Lung (tissue), 12 donors: ENCODE data around the gene CRP. TPM values are rescaled to one million over a fixed set of nuclear protein-coding genes. Genes with fewer than 3 reads are reported as not detected.

Experiments
- ATAC-seq: fragments of 200-7000 bp; cut with Tn5 transposase; one replicate; pipeline ENCODE4 v1.9.1; 2020; ENCODE audit warnings: moderate number of reproducible peaks; ENCODE audit not compliant: insufficient read depth, low FRiP score
- DNase-seq, 3 donors: peaks; one replicate each; pipeline ENCODE4 v3.0.0-alpha.2; 2013 to 2017
- H3K27ac ChIP-seq, 2 donors: one replicate each; pipeline ENCODE4 v1.5.1; 2013; ENCODE audit warnings: mild to moderate bottlenecking in 2 of 2, moderate library complexity in 2 of 2, control low read depth in 1 of 2, inconsistent platforms in 1 of 2, low read depth in 1 of 2, low read length in 1 of 2
- H3K27me3 ChIP-seq, 3 donors: one replicate each; pipeline ENCODE4 v1.5.1; 2013; ENCODE audit warnings: low read length in 2 of 3; ENCODE audit not compliant: control insufficient read depth in 3 of 3, insufficient read depth in 3 of 3
- H3K36me3 ChIP-seq, 4 donors: one replicate each; pipeline ENCODE4 v1.5.1; 2013; ENCODE audit warnings: low read length in 4 of 4, mild to moderate bottlenecking in 1 of 4, moderate library complexity in 1 of 4; ENCODE audit not compliant: control insufficient read depth in 4 of 4, insufficient read depth in 4 of 4
- H3K4me1 ChIP-seq, 5 donors: one replicate each; pipeline ENCODE4 v1.5.1; 2013; ENCODE audit warnings: low read length in 5 of 5, mild to moderate bottlenecking in 2 of 5, moderate library complexity in 1 of 5; ENCODE audit not compliant: control insufficient read depth in 5 of 5, insufficient read depth in 5 of 5
- H3K4me3 ChIP-seq: one replicate; pipeline ENCODE4 v1.5.1; 2013; ENCODE audit warnings: mild to moderate bottlenecking, control low read depth, moderate library complexity
- H3K9ac ChIP-seq, 2 donors: one replicate each; pipeline ENCODE4 v1.5.1; 2013; ENCODE audit warnings: low read length in 2 of 2, control low read depth in 1 of 2; ENCODE audit not compliant: insufficient read depth in 1 of 2
- H3K9me3 ChIP-seq, 4 donors: one replicate each; pipeline ENCODE4 v1.5.1; 2013; ENCODE audit warnings: low read length in 3 of 4, mild to moderate bottlenecking in 1 of 4, moderate library complexity in 1 of 4; ENCODE audit not compliant: control insufficient read depth in 4 of 4, insufficient read depth in 3 of 4
- CTCF ChIP-seq: IDR thresholded peaks from 2 replicates; pipeline ENCODE4 v1.5.1; 2012; ENCODE audit warnings: mild to moderate bottlenecking; ENCODE audit errors: control extremely low read depth, extremely low read depth
- WGBS, 2 donors: extraction: QIAGEN DNeasy Blood & Tissue Kit; methylation state at CpG; one replicate each; pipeline ENCODE4 v1.1.7; 2013; 5-methylcytosine and 5-hydroxymethylcytosine counted together
- polyA plus RNA-seq, 2 donors: library from polyadenylated mRNA; stranded (reverse); fragments of 200-250 nt; gene quantifications; one replicate each; pipeline ENCODE4 v1.2.1, GENCODE V29; 2013
- total RNA-seq, 2 donors: library from RNA; depleted of rRNA in 1 of 2; stranded (reverse); fragments of >200 nt in 1 of 2; gene quantifications; one replicate each; pipeline ENCODE4 v1.2.1, GENCODE V29; 2014 to 2021
- donor health status: control.
- donor health status: control.
- donor health status: Bipolar disorder and iron deficiency.
- donor health status: healthy.
- donor health status: DM: yes; HTN: yes; CAD: no.

The CRP gene
- total and polyA plus RNA-seq, 4 donors: 0.10 to 0.71 (median 0.18) TPM; not detected in 1

GRCh38 chr1:159705251-159705903 lies 9.0 kb downstream of the CRP start:
- Histone ChIP-seq H3K27ac (no peak overlapping the region), H3K36me3 (no peaks in the 10 kb centered on the region), H3K4me3 (no peak overlapping the region), H3K4me1 (no peaks in the 10 kb centered on the region), H3K27me3 (no peaks in the 10 kb centered on the region), H3K9ac (no peak overlapping the region), H3K9me3 (no peaks in the 10 kb centered on the region)
- no peak for TF ChIP-seq CTCF
- DNase-seq (no peak), ATAC-seq (no peak)
- WGBS, 2 donors: 92 to 95% methylated on average over 7 of the region's 7 CpGs

- no peaks in the 10 kb centered on the region for H3K27me3 ChIP-seq
- DNase-seq: no peak
- no peaks in the 10 kb centered on the region for H3K4me1 ChIP-seq
- H3K4me3 ChIP-seq: no peak overlapping the region
- H3K9me3 ChIP-seq: no peaks in the 10 kb centered on the region
- TF ChIP-seq CTCF: no peak
- 80 to 88% methylated on average over 1 of the region's 1 CpG for WGBS, 2 donors
- H3K9ac ChIP-seq: no peak overlapping the region
- ATAC-seq: no peak
- H3K36me3 ChIP-seq: no peaks in the 10 kb centered on the region
- no peak overlapping the region for H3K27ac ChIP-seq
These were observed 9.9 kb downstream of the CRP start for GRCh38 chr1:159704481-159704880.

GRCh38 chr1:159700312-159700711 lies 14.1 kb downstream of the CRP start:
- no peaks in the 10 kb centered on the region for H3K36me3 ChIP-seq
- no peaks in the 10 kb centered on the region for H3K4me1 ChIP-seq
- no peak overlapping the region for H3K4me3 ChIP-seq
- ATAC-seq (no peak), DNase-seq (no peak)
- no peak overlapping the region for H3K27ac ChIP-seq
- no peaks in the 10 kb centered on the region for H3K27me3 ChIP-seq
- H3K9ac ChIP-seq: no peak overlapping the region
- TF ChIP-seq CTCF: no peak
- H3K9me3 ChIP-seq: no peaks in the 10 kb centered on the region
- 49 to 66% methylated on average over 7 of the region's 7 CpGs for WGBS, 2 donors

- DNase-seq (no peak), ATAC-seq (no peak)
- Histone ChIP-seq H3K9ac (no peak overlapping the region), H3K4me1 (no peaks in the 10 kb centered on the region), H3K36me3 (no peaks in the 10 kb centered on the region), H3K4me3 (no peak overlapping the region), H3K9me3 (no peaks in the 10 kb centered on the region), H3K27ac (no peak overlapping the region), H3K27me3 (no peaks in the 10 kb centered on the region)
- no peak for TF ChIP-seq CTCF
- 92 to 95% methylated on average over 3 of the region's 3 CpGs for WGBS, 2 donors
These were observed 14.7 kb downstream of the CRP start for GRCh38 chr1:159699653-159700052.
